DLD1 (cell line): ENCODE results near the gene SLIT3.
"Not testable (repeated sequence)": the region's sequence is repeated elsewhere in the genome, so short reads cannot be mapped to it uniquely, and the experiment has no call there.

Source experiments
- in situ Hi-C: cut with HindIII; loops from 2 replicates; pipeline ENCODE4 v1.10.0; 2017; ENCODE audit warnings: low sequenced_read_pairs

SLIT3 gene

DNA sequence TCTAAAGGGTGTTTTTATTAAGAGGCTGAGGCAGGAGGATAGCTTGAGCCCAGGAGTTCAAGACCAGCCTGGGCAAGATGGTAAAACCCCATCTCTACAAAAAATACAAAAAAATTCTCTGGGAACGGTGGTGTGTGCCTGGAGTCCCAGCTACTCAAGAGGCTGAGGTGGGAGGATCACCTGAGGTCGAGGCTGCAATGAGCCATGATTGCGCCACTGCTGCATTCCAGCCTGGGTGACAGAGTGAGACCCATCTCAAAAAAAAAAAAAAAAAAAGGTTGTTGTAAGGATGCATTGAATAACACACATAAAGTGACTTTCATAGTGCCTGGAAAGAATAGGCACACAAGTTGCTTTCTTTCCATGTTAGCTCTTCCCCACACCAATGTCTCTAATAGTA lies 662.1 kb downstream of the SLIT3 start:
- in situ Hi-C loops = not testable (repeated sequence)

DNA sequence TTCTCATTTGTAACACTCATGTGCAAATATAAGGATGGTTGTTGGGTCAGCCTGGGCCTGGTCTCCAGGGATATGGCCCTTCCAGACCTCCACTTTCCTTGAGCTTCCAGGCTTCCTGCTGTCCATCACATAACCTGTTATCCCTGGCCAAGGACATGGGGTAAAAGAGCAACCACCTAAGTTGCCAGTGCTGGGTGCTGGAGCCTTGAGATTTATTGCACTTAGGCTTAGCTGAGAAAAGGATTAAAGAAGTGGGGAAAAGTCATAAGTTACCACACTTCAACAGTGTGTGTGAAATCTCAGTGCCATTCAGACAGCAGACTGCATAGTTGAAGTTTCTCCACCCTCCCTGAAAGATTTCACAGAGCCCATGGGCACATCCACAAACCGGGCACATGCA lies 663.1 kb downstream of the SLIT3 start:
- in situ Hi-C loops = no loop called here

DNA sequence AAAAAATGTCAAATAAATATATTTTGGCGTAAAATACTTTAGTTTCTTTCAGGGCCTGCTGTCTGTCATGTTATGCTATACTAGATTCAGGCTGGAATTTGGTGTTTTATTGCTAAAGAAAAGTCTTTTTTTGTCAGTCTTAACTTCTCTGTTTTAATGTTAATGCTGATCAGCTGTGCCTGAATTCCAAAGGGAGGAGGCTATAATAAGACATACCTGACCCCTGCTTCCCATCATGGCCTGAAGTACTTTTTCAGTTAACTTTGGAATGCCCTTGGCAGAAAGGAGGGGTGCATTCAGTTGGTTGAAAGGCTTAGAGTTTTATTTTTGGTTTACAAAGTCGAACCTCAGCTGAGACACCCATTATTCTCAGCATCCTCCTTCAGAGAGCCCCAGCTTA lies 663.7 kb downstream of the SLIT3 start:
- in situ Hi-C loops = no loop called here

DNA sequence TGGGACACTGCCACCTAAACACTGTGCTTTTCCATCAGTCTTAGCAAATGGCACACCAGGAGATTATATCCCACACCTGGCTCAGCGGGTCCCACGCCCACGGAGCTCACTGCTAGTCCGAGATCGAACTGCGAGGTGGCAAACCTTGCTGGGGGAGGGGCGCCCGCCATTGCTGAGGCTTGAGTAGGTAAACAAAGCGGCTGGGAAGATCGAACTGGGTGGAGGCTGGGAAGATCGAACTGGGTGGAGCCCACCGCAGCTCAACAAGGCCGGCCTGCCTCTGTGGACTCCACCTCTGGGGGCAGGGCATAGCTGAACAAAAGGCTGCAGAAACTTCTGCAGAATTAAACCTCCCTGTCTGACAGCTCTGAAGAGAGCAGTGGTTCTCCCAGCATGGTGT lies 670.0 kb downstream of the SLIT3 start:
- in situ Hi-C loops = not testable (repeated sequence)

DNA sequence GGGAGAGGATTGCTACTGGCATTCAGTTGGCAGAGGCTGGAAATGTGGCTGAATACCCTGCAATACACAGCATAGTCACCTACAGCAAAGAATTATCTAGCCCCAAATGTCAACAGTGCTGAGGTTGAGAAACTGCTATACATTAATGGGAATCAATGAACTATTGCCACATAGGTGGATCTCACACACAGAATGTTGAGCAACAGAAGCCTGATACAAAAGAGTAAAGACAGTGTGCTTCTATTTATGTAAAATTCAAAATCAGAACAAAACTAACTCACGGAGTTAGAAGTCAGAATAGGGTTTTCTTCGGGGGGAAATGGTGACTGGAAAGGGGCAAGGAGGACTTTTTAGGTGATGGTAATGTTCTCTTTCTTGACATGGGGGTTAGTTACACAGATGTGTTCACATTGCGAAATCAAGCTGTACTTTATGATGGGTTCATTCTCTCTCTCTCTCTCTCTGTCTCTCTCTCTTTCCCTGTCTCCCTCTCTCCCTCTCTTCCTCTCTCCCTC lies 676.0 kb downstream of the SLIT3 start:
- in situ Hi-C loops = no loop called here

DNA sequence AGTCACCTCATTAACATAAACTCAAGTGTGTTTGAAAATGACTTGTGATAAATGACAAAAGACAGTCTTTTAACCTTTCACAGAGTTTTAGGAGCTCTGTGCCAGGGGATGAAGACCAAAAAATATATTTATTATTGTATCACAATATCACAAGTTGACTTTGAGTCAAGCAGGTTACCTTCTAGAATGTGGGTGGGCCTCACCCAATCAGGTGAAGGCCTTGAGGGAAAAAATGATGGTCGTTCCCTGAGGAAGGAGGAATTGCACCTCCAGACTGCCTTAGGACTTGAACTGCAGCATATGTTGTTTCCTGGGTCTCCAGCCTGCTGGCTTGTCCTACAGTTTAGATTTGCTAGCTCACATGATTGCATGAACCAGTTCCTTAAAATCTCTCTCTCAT lies 680.1 kb downstream of the SLIT3 start:
- in situ Hi-C loops = no loop called here

DNA sequence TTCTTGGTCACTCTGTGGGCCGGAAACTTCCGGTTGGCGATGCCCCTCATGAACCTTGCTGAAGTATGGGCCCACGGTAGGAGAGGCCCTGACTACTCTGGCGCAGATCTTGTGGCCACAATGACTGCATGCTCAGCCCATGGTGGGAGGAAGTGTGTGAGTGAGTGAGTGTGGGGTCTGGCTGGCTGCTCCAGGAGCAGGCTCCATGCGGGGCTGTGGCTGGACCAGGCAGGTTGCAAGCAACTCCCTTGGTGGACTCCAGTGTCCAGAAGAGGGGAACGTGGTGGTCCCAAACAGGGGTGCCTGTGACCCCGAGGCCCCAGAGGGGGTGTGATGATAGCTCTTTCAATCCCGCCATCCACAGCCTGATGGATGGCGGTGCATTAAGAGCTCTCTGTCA lies 686.3 kb downstream of the SLIT3 start:
- in situ Hi-C loops = no loop called here

DNA sequence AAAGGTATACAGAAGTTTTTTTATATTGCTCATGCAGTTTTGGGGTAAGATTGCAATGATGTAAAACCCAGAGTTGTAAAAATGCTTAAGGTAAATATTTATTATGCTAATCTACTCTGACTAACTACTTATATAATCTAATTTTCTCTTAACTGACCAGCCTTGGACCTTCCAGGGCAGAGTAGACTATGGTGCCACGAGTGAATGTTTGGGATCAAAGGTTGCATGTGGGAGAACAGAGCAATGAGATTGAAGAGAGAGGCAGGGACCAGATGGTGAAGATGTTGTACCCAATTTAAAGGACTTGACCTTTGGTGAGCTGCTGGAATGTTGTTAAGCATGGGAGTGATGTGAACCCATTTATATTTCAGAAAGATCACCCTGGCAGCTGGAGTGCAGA lies 686.9 kb downstream of the SLIT3 start:
- in situ Hi-C loops = no loop called here

DNA sequence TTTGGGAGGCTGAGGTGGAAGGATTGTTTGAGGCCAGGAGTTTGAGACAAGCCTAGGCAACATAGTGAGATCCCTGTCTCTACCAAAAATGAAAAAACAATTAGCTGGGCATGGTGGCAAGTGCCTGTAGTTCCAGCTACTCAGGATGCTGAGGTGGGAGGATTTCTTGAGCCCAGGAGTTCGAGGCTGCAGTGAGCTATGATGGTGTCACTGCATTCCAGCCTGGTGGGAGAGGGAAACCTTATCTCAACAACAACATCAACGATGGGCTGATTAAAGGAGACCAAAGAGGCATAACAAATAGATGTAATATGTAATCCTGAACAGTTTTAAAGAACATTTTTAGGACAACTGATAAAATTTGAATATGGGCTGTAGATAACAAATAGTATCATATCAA lies 687.5 kb downstream of the SLIT3 start:
- in situ Hi-C loops = no loop called here

DNA sequence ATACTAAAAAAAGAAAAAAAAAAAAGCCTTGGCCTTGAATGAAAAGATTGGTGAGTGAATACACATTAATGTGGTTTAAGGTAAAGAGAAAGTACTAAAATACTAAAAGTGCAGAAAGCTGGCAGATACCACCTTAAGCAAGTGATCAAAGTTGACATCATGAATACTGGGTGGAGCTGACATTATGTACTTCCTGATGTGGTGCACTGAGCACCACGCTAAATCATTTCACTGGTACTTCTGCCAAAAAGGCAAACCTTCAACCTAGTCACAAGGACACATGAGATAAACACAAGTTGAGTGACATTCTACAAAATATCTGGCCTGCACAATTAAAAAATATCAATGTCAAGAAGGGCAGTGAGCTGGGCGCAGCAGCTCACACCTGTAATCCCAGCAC lies 687.9 kb downstream of the SLIT3 start:
- in situ Hi-C loops = no loop called here

DNA sequence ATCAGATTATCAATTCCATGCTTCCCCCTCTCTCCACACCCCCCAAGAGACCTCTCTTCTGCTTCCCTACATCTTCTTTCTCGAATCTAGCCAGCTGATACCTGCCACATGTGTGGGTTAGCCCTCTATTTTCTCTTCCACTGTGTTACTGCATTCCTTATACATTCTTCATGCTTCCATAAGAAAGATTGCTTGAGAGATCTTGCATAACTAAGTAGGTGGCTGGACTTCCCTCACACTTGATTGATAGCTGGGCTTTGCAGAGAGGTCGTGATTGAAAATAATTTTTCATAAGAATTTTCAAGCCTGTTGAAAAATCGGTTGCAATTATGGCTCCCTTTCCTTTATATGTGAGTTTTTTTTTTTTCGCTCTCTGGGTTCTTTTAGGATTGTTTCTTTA lies 688.8 kb downstream of the SLIT3 start:
- in situ Hi-C loops = no loop called here
